Measurements from ENCODE around the gene PLCG1. TPM values are rescaled to one million over a fixed set of nuclear protein-coding genes. Genes with fewer than 3 reads are reported as not detected.

PLCG1 gene
- total RNA-seq, 2 donors from 2014 or later, result 227 to 257 TPM

- Mint-ChIP-seq H3K4me3 (no peak overlapping the region), H3K27me3 (ENCODE audit: insufficient read depth) (no peaks in the 10 kb centered on the region), H3K36me3 (ENCODE audit: low read depth) (peaks cover 6% of the 10 kb centered on the region), H3K4me1 (peaks cover 12% of the 10 kb centered on the region), H3K9me3 (peaks cover 15% of the 10 kb centered on the region), H3K27ac (no peak overlapping the region)
- H3K9me3 ChIP-seq (ENCODE audit: control insufficient read depth, low read length), result peaks cover 22% of the 10 kb centered on the region
- H3K27me3 ChIP-seq (ENCODE audit: control insufficient read depth, insufficient read depth, low read length, poor library complexity, severe bottlenecking), result no peaks in the 10 kb centered on the region
- TF ChIP-seq, protein P1, sequence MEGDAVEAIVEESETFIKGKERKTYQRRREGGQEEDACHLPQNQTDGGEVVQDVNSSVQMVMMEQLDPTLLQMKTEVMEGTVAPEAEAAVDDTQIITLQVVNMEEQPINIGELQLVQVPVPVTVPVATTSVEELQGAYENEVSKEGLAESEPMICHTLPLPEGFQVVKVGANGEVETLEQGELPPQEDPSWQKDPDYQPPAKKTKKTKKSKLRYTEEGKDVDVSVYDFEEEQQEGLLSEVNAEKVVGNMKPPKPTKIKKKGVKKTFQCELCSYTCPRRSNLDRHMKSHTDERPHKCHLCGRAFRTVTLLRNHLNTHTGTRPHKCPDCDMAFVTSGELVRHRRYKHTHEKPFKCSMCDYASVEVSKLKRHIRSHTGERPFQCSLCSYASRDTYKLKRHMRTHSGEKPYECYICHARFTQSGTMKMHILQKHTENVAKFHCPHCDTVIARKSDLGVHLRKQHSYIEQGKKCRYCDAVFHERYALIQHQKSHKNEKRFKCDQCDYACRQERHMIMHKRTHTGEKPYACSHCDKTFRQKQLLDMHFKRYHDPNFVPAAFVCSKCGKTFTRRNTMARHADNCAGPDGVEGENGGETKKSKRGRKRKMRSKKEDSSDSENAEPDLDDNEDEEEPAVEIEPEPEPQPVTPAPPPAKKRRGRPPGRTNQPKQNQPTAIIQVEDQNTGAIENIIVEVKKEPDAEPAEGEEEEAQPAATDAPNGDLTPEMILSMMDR (conservative IDR thresholded peaks at IDR 0.05), result no peak
- no peak for DNase-seq
- no peak overlapping the region for H3K27ac ChIP-seq (ENCODE audit: low read depth, low read length)
- peaks cover 4% of the 10 kb centered on the region for H3K4me1 ChIP-seq (ENCODE audit: control insufficient read depth, insufficient read depth, low read length)
- no peaks in the 10 kb centered on the region for H3K36me3 ChIP-seq (ENCODE audit: control insufficient read depth, insufficient read depth, low read length)
- 100% methylated on average over 1 of the region's 1 CpG; no CpG with 5 or more reads in 1 of the 2 experiments for WGBS, 2 experiments (ENCODE audit: insufficient coverage in 1 of 2, insufficient read length in 1 of 2)
- H3K4me3 ChIP-seq (ENCODE audit: low read length), result no peak overlapping the region
- no peak overlapping the region for H3K9ac ChIP-seq (ENCODE audit: extremely low read depth, low read length, poor library complexity, severe bottlenecking)
Measured at GRCh38 chr20:41196653-41197225, 59.4 kb downstream of the PLCG1 start.

- Mint-ChIP-seq H3K9me3 (peaks cover 15% of the 10 kb centered on the region), H3K27ac (no peak overlapping the region), H3K36me3 (ENCODE audit: low read depth) (peaks cover 6% of the 10 kb centered on the region), H3K4me3 (no peak overlapping the region), H3K27me3 (ENCODE audit: insufficient read depth) (no peaks in the 10 kb centered on the region), H3K4me1 (peaks cover 12% of the 10 kb centered on the region)
- Histone ChIP-seq H3K9me3 (ENCODE audit: control insufficient read depth, low read length) (peaks cover 22% of the 10 kb centered on the region), H3K27ac (ENCODE audit: low read depth, low read length) (no peak overlapping the region), H3K4me1 (ENCODE audit: control insufficient read depth, insufficient read depth, low read length) (peaks cover 4% of the 10 kb centered on the region), H3K36me3 (ENCODE audit: control insufficient read depth, insufficient read depth, low read length) (no peaks in the 10 kb centered on the region), H3K9ac (ENCODE audit: extremely low read depth, low read length, poor library complexity, severe bottlenecking) (no peak overlapping the region), H3K27me3 (ENCODE audit: control insufficient read depth, insufficient read depth, low read length, poor library complexity, severe bottlenecking) (no peaks in the 10 kb centered on the region), H3K4me3 (ENCODE audit: low read length) (no peak overlapping the region)
- TF ChIP-seq, protein P1 (conservative IDR thresholded peaks at IDR 0.05), result no peak
- WGBS, 2 experiments (ENCODE audit: insufficient coverage in 1 of 2, insufficient read length in 1 of 2), result 88% methylated on average over 3 of the region's 4 CpGs; no CpG with 5 or more reads in 1 of the 2 experiments
- DNase-seq, result no peak
Measured at GRCh38 chr20:41198443-41198842, 61.1 kb downstream of the PLCG1 start.

GRCh38 chr20:41200446-41201202, 63.3 kb downstream of the PLCG1 start:
- H3K36me3 ChIP-seq (ENCODE audit: control insufficient read depth, insufficient read depth, low read length), result no peaks in the 10 kb centered on the region
- H3K9me3 Mint-ChIP-seq, result peaks cover 15% of the 10 kb centered on the region

More at GRCh38 chr20:41200446-41201202, 63.3 kb downstream of the PLCG1 start:
- TF ChIP-seq, protein P1 (conservative IDR thresholded peaks at IDR 0.05), result no peak
- Mint-ChIP-seq H3K4me1 (peaks cover 12% of the 10 kb centered on the region), H3K27ac (no peak overlapping the region), H3K27me3 (ENCODE audit: insufficient read depth) (no peaks in the 10 kb centered on the region), H3K36me3 (ENCODE audit: low read depth) (peaks cover 6% of the 10 kb centered on the region), H3K4me3 (no peak overlapping the region)
- 90% methylated on average over 3 of the region's 3 CpGs; no CpG with 5 or more reads in 1 of the 2 experiments for WGBS, 2 experiments (ENCODE audit: insufficient coverage in 1 of 2, insufficient read length in 1 of 2)
- no peak overlapping the region for H3K4me3 ChIP-seq (ENCODE audit: low read length)
- DNase-seq, result no peak
- H3K27ac ChIP-seq (ENCODE audit: low read depth, low read length), result no peak overlapping the region
- peaks cover 4% of the 10 kb centered on the region for H3K4me1 ChIP-seq (ENCODE audit: control insufficient read depth, insufficient read depth, low read length)
- no peaks in the 10 kb centered on the region for H3K27me3 ChIP-seq (ENCODE audit: control insufficient read depth, insufficient read depth, low read length, poor library complexity, severe bottlenecking)
- peaks cover 22% of the 10 kb centered on the region for H3K9me3 ChIP-seq (ENCODE audit: control insufficient read depth, low read length)
- no peak overlapping the region for H3K9ac ChIP-seq (ENCODE audit: extremely low read depth, low read length, poor library complexity, severe bottlenecking)
